Measurements from ENCODE around the gene XAB2.
"Not testable (repeated sequence)": the region's sequence is repeated elsewhere in the genome, so short reads cannot be mapped to it uniquely, and the experiment has no call there.

XAB2 gene

GRCh38 chr19:7650148-7650547, 20.8 kb upstream of the XAB2 start:
- in situ Hi-C loops (cut with MboI; ENCODE audit: low sequenced_read_pairs): no loop called here

GRCh38 chr19:7648265-7649014, 19.1 kb upstream of the XAB2 start:
- in situ Hi-C loops (cut with MboI; ENCODE audit: low sequenced_read_pairs): no loop called here

GRCh38 chr19:7647156-7647555, 17.8 kb upstream of the XAB2 start:
- in situ Hi-C loops (cut with MboI; ENCODE audit: low sequenced_read_pairs): no loop called here

- in situ Hi-C loops (cut with MboI; ENCODE audit: low sequenced_read_pairs): no loop called here
These were observed 17.0 kb upstream of the XAB2 start for GRCh38 chr19:7646426-7646700.

GRCh38 chr19:7645656-7646425, 16.5 kb upstream of the XAB2 start:
- in situ Hi-C loops (cut with MboI; ENCODE audit: low sequenced_read_pairs): no loop called here

GRCh38 chr19:7645163-7645562, 15.8 kb upstream of the XAB2 start:
- in situ Hi-C loops (cut with MboI; ENCODE audit: low sequenced_read_pairs): no loop called here

- in situ Hi-C loops (cut with MboI; ENCODE audit: low sequenced_read_pairs): no loop called here
These were observed 15.2 kb upstream of the XAB2 start for GRCh38 chr19:7644550-7644877.

GRCh38 chr19:7643629-7644549, 14.5 kb upstream of the XAB2 start:
- in situ Hi-C loops (cut with MboI; ENCODE audit: low sequenced_read_pairs): not testable (repeated sequence)

GRCh38 chr19:7643031-7643415, 13.7 kb upstream of the XAB2 start:
- in situ Hi-C loops (cut with MboI; ENCODE audit: low sequenced_read_pairs): no loop called here

- in situ Hi-C loops (cut with MboI; ENCODE audit: low sequenced_read_pairs): no loop called here
These were observed 13.1 kb upstream of the XAB2 start for GRCh38 chr19:7642295-7643030.

- in situ Hi-C loops (cut with MboI; ENCODE audit: low sequenced_read_pairs): no loop called here
These were observed 12.2 kb upstream of the XAB2 start for GRCh38 chr19:7641290-7642276.

- in situ Hi-C loops (cut with MboI; ENCODE audit: low sequenced_read_pairs): no loop called here
These were observed 11.5 kb upstream of the XAB2 start for GRCh38 chr19:7640803-7641202.

GRCh38 chr19:7639863-7640348, 10.6 kb upstream of the XAB2 start:
- in situ Hi-C loops (cut with MboI; ENCODE audit: low sequenced_read_pairs): no loop called here

GRCh38 chr19:7638802-7639465, 9.6 kb upstream of the XAB2 start:
- in situ Hi-C loops (cut with MboI; ENCODE audit: low sequenced_read_pairs): no loop called here

GRCh38 chr19:7637374-7638256, 8.3 kb upstream of the XAB2 start:
- in situ Hi-C loops (cut with MboI; ENCODE audit: low sequenced_read_pairs): no loop called here

- in situ Hi-C loops (cut with MboI; ENCODE audit: low sequenced_read_pairs): no loop called here
These were observed 7.5 kb upstream of the XAB2 start, which contains the start of gene STXBP2 for GRCh38 chr19:7636691-7637373. Gene STXBP2 (plus strand): TSS chr19:7637110. CDS start chr19:7637150, 40 bp downstream.

- in situ Hi-C loops (cut with MboI; ENCODE audit: low sequenced_read_pairs): no loop called here
These were observed 7.0 kb upstream of the XAB2 start for GRCh38 chr19:7636317-7636690.

- in situ Hi-C loops (cut with MboI; ENCODE audit: low sequenced_read_pairs): no loop called here
These were observed 6.3 kb upstream of the XAB2 start for GRCh38 chr19:7635670-7636069.
